ENCODE measurements around the gene KIF3C.

Gene KIF3C

GRCh38 chr2:25941042-25941441 lies 41.3 kb downstream of the KIF3C start:
- no peak overlapping the region for H2AK5ac ChIP-seq (ENCODE audit: low read length)
- H3K36me3 ChIP-seq (ENCODE audit: control insufficient read depth, insufficient read depth, low read length): peaks cover 2% of the 10 kb centered on the region

GRCh38 chr2:25939257-25939668 lies 43.0 kb downstream of the KIF3C start:
- no peak overlapping the region for H3K27ac ChIP-seq (ENCODE audit: low read depth, low read length)

More at GRCh38 chr2:25941042-25941441, 41.3 kb downstream of the KIF3C start:
- no peak overlapping the region for H3K4me3 ChIP-seq (ENCODE audit: low read length)
- H3K4me1 ChIP-seq (ENCODE audit: control insufficient read depth, low read depth, low read length): no peaks in the 10 kb centered on the region
- H3K4ac ChIP-seq (ENCODE audit: low read depth, low read length): no peak overlapping the region
- H3K4me2 ChIP-seq (ENCODE audit: low read length): no peak overlapping the region
- H3K18ac ChIP-seq (ENCODE audit: low read length): no peak overlapping the region
- H2BK5ac ChIP-seq (ENCODE audit: low read length): no peak overlapping the region
- H2BK15ac ChIP-seq (replicated peaks; ENCODE audit: low read depth): no peak overlapping the region
- H4K5ac ChIP-seq (ENCODE audit: low read length): no peak overlapping the region
- WGBS (ENCODE audit: extremely low coverage, insufficient coverage, low lambda C conversion rate): no CpG with 5 or more reads among the region's 4 CpGs
- H3K79me1 ChIP-seq (ENCODE audit: low read length): no peaks in the 10 kb centered on the region
- no peak overlapping the region for H3K27ac ChIP-seq (ENCODE audit: low read depth, low read length)
- no peak overlapping the region for H3K9ac ChIP-seq (ENCODE audit: low read length)
- no peaks in the 10 kb centered on the region for H3K79me2 ChIP-seq (ENCODE audit: control insufficient read depth, insufficient read depth, low read length)
- no peak for DNase-seq
- H3K23ac ChIP-seq (ENCODE audit: low read length): no peak overlapping the region
- H4K8ac ChIP-seq (ENCODE audit: low read depth, low read length): no peak overlapping the region
- H2BK120ac ChIP-seq (ENCODE audit: low read depth, low read length): no peak overlapping the region
- H3K27me3 ChIP-seq (ENCODE audit: insufficient read depth, low read length, poor library complexity): no peaks in the 10 kb centered on the region
- H3K56ac ChIP-seq (ENCODE audit: low read length): no peak overlapping the region

GRCh38 chr2:25938345-25938744 lies 44.0 kb downstream of the KIF3C start:
- Histone ChIP-seq H3K9ac (ENCODE audit: low read length) (no peak overlapping the region), H3K36me3 (ENCODE audit: control insufficient read depth, insufficient read depth, low read length) (peaks cover 2% of the 10 kb centered on the region), H3K79me2 (ENCODE audit: control insufficient read depth, insufficient read depth, low read length) (no peaks in the 10 kb centered on the region), H3K56ac (ENCODE audit: low read length) (no peak overlapping the region), H2BK5ac (ENCODE audit: low read length) (no peak overlapping the region), H3K4me2 (ENCODE audit: low read length) (no peak overlapping the region), H3K27ac (ENCODE audit: low read depth, low read length) (no peak overlapping the region), H3K4ac (ENCODE audit: low read depth, low read length) (no peak overlapping the region), H2AK5ac (ENCODE audit: low read length) (no peak overlapping the region), H3K79me1 (ENCODE audit: low read length) (no peaks in the 10 kb centered on the region), H2BK120ac (ENCODE audit: low read depth, low read length) (no peak overlapping the region), H2BK15ac (replicated peaks; ENCODE audit: low read depth) (no peak overlapping the region), H3K23ac (ENCODE audit: low read length) (no peak overlapping the region), H3K4me1 (ENCODE audit: control insufficient read depth, low read depth, low read length) (no peaks in the 10 kb centered on the region), H3K27me3 (ENCODE audit: insufficient read depth, low read length, poor library complexity) (no peaks in the 10 kb centered on the region), H3K18ac (ENCODE audit: low read length) (no peak overlapping the region), H4K8ac (ENCODE audit: low read depth, low read length) (no peak overlapping the region), H3K4me3 (ENCODE audit: low read length) (no peak overlapping the region), H4K5ac (ENCODE audit: low read length) (no peak overlapping the region)
- DNase-seq: no peak
- no CpG with 5 or more reads among the region's 6 CpGs for WGBS (ENCODE audit: extremely low coverage, insufficient coverage, low lambda C conversion rate)

More at GRCh38 chr2:25939257-25939668, 43.0 kb downstream of the KIF3C start:
- H3K56ac ChIP-seq (ENCODE audit: low read length): no peak overlapping the region
- no peak overlapping the region for H3K9ac ChIP-seq (ENCODE audit: low read length)
- no peaks in the 10 kb centered on the region for H3K27me3 ChIP-seq (ENCODE audit: insufficient read depth, low read length, poor library complexity)
- H3K23ac ChIP-seq (ENCODE audit: low read length): no peak overlapping the region
- H3K36me3 ChIP-seq (ENCODE audit: control insufficient read depth, insufficient read depth, low read length): peaks cover 2% of the 10 kb centered on the region
- H2BK120ac ChIP-seq (ENCODE audit: low read depth, low read length): no peak overlapping the region
- H3K79me1 ChIP-seq (ENCODE audit: low read length): no peaks in the 10 kb centered on the region
- H3K4me3 ChIP-seq (ENCODE audit: low read length): no peak overlapping the region
- H3K4ac ChIP-seq (ENCODE audit: low read depth, low read length): no peak overlapping the region
- H3K4me1 ChIP-seq (ENCODE audit: control insufficient read depth, low read depth, low read length): no peaks in the 10 kb centered on the region
- DNase-seq: no peak
- no peak overlapping the region for H2BK15ac ChIP-seq (replicated peaks; ENCODE audit: low read depth)
- H2AK5ac ChIP-seq (ENCODE audit: low read length): no peak overlapping the region
- H3K18ac ChIP-seq (ENCODE audit: low read length): no peak overlapping the region
- H3K4me2 ChIP-seq (ENCODE audit: low read length): no peak overlapping the region
- H4K5ac ChIP-seq (ENCODE audit: low read length): no peak overlapping the region
- H2BK5ac ChIP-seq (ENCODE audit: low read length): no peak overlapping the region
- no peaks in the 10 kb centered on the region for H3K79me2 ChIP-seq (ENCODE audit: control insufficient read depth, insufficient read depth, low read length)
- no CpG with 5 or more reads among the region's 8 CpGs for WGBS (ENCODE audit: extremely low coverage, insufficient coverage, low lambda C conversion rate)
- H4K8ac ChIP-seq (ENCODE audit: low read depth, low read length): no peak overlapping the region

- no peak overlapping the region for H2BK120ac ChIP-seq (ENCODE audit: low read depth, low read length)
- no peak overlapping the region for H2BK15ac ChIP-seq (replicated peaks; ENCODE audit: low read depth)
- H4K8ac ChIP-seq (ENCODE audit: low read depth, low read length): no peak overlapping the region
- H3K4me1 ChIP-seq (ENCODE audit: control insufficient read depth, low read depth, low read length): no peaks in the 10 kb centered on the region
- no peaks in the 10 kb centered on the region for H3K27me3 ChIP-seq (ENCODE audit: insufficient read depth, low read length, poor library complexity)
- H3K4me2 ChIP-seq (ENCODE audit: low read length): no peak overlapping the region
- no peak overlapping the region for H3K4me3 ChIP-seq (ENCODE audit: low read length)
- H3K56ac ChIP-seq (ENCODE audit: low read length): no peak overlapping the region
- no peak overlapping the region for H2BK5ac ChIP-seq (ENCODE audit: low read length)
- no peak overlapping the region for H4K5ac ChIP-seq (ENCODE audit: low read length)
- H3K36me3 ChIP-seq (ENCODE audit: control insufficient read depth, insufficient read depth, low read length): peaks cover 2% of the 10 kb centered on the region
- no peak overlapping the region for H3K9ac ChIP-seq (ENCODE audit: low read length)
- no peak overlapping the region for H2AK5ac ChIP-seq (ENCODE audit: low read length)
- H3K79me1 ChIP-seq (ENCODE audit: low read length): no peaks in the 10 kb centered on the region
- no peak overlapping the region for H3K23ac ChIP-seq (ENCODE audit: low read length)
- DNase-seq: no peak
- no peaks in the 10 kb centered on the region for H3K79me2 ChIP-seq (ENCODE audit: control insufficient read depth, insufficient read depth, low read length)
- no peak overlapping the region for H3K27ac ChIP-seq (ENCODE audit: low read depth, low read length)
- WGBS (ENCODE audit: extremely low coverage, insufficient coverage, low lambda C conversion rate): no CpG with 5 or more reads among the region's 7 CpGs
- no peak overlapping the region for H3K4ac ChIP-seq (ENCODE audit: low read depth, low read length)
- H3K18ac ChIP-seq (ENCODE audit: low read length): no peak overlapping the region
Observed at GRCh38 chr2:25936889-25937545, 45.3 kb downstream of the KIF3C start.

- no CpG with 5 or more reads among the region's 2 CpGs for WGBS (ENCODE audit: extremely low coverage, insufficient coverage, low lambda C conversion rate)
- H3K18ac ChIP-seq (ENCODE audit: low read length): no peak overlapping the region
- H3K79me2 ChIP-seq (ENCODE audit: control insufficient read depth, insufficient read depth, low read length): no peaks in the 10 kb centered on the region
- H3K4me3 ChIP-seq (ENCODE audit: low read length): no peak overlapping the region
- H2BK120ac ChIP-seq (ENCODE audit: low read depth, low read length): no peak overlapping the region
- H3K36me3 ChIP-seq (ENCODE audit: control insufficient read depth, insufficient read depth, low read length): peaks cover 8% of the 10 kb centered on the region
- H3K4ac ChIP-seq (ENCODE audit: low read depth, low read length): no peak overlapping the region
- H3K79me1 ChIP-seq (ENCODE audit: low read length): no peaks in the 10 kb centered on the region
- H3K23ac ChIP-seq (ENCODE audit: low read length): no peak overlapping the region
- H3K4me1 ChIP-seq (ENCODE audit: control insufficient read depth, low read depth, low read length): no peaks in the 10 kb centered on the region
- no peak overlapping the region for H2BK15ac ChIP-seq (replicated peaks; ENCODE audit: low read depth)
- no peak for DNase-seq
- H4K5ac ChIP-seq (ENCODE audit: low read length): no peak overlapping the region
- H2BK5ac ChIP-seq (ENCODE audit: low read length): no peak overlapping the region
- no peak overlapping the region for H3K9ac ChIP-seq (ENCODE audit: low read length)
- H3K56ac ChIP-seq (ENCODE audit: low read length): no peak overlapping the region
- H4K8ac ChIP-seq (ENCODE audit: low read depth, low read length): no peak overlapping the region
- H3K27me3 ChIP-seq (ENCODE audit: insufficient read depth, low read length, poor library complexity): no peaks in the 10 kb centered on the region
- H2AK5ac ChIP-seq (ENCODE audit: low read length): no peak overlapping the region
- H3K4me2 ChIP-seq (ENCODE audit: low read length): no peak overlapping the region
- H3K27ac ChIP-seq (ENCODE audit: low read depth, low read length): no peak overlapping the region
Observed at GRCh38 chr2:25933622-25934021, 48.7 kb downstream of the KIF3C start.

All from mesendoderm (in vitro differentiated cells).